ENCODE results near the gene ADTRP.
"Not testable (repeated sequence)": the region's sequence is repeated elsewhere in the genome, so short reads cannot be mapped to it uniquely, and the experiment has no call there.

ADTRP gene

DNA sequence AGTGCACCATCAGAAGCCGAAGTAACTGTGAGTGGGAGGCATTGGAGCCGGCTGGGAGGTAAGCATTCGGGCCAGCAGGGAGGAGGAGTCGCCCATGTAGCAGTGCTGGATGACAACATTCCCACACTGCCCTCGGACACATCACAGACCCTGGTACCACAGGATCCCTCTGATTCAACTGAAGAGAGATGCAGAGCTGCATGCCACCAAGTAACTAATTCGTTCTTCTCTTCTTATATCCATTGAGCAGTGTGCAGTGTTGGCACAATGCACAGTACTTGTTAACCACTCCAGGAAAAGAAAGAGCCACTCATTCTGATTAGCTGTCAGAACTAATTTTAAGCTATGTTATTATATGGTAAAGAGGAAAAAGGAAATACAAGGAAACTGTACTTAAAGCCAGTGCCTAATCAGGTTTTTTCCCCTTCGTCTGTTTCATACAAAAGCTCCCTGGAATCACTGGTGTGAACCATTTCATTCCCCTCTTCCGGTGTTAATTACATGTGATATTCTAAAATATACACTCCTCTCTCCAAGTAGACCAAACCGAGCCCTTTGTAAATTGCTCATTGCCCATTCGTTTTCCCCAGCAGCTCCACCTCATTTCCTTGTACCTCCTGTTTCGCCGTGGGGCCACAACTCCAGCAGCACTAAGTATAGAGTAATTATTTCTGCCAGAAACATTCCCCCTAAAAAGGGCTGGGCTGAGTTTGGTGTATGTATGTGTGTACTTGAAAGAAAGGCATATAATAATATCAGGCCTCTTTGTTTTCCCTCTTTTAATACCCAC lies 32.4 kb upstream of the ADTRP start:
- Mint-ChIP-seq H3K4me1 (ENCODE audit: low read depth in 2 of 2) (no peaks in the 10 kb centered on the region), H3K27me3 (peaks cover 19 to 47% of the 10 kb centered on the region in 2 donors), H3K36me3 (ENCODE audit: insufficient read depth) (no peaks in the 10 kb centered on the region), H3K9me3 (no peaks in the 10 kb centered on the region), H3K4me3 (no peak overlapping the region), H3K27ac (no peak overlapping the region)
- no peak for ATAC-seq (replicated peaks)
- DNase-seq = no peak

DNA sequence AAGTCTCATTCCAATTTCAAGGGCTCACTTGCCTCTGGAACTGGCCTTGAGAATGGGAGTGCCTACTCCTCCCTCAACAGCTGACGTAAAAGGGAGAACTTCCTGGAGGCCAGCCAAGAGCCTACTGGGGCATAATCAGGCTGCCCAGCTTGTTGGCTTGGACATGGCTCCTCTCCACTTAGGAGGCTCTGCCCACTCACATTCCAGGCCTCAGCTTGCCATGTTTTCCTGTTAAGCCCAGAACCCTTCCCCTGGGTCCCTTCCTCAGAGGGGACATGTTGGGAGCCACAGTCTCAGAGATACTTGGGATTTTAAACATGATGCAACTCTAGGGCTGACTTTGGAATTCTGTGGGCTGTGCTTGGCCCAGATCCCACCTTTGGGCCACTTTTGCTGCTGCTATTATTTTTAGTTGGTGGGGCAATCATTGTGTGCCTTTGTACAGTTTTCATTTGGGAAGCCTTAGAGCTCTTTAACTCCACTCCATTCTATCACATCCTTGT lies 31.5 kb upstream of the ADTRP start:
- no peak for ATAC-seq (replicated peaks)
- no peak overlapping the region for H3K4me3 Mint-ChIP-seq
- H3K4me1 Mint-ChIP-seq (ENCODE audit: low read depth in 2 of 2) = no peaks in the 10 kb centered on the region
- peaks cover 27 to 56% of the 10 kb centered on the region in 2 donors for H3K27me3 Mint-ChIP-seq
- H3K9me3 Mint-ChIP-seq = no peaks in the 10 kb centered on the region
- H3K27ac Mint-ChIP-seq = no peak overlapping the region
- DNase-seq = no peak
- no peaks in the 10 kb centered on the region for H3K36me3 Mint-ChIP-seq (ENCODE audit: insufficient read depth)

DNA sequence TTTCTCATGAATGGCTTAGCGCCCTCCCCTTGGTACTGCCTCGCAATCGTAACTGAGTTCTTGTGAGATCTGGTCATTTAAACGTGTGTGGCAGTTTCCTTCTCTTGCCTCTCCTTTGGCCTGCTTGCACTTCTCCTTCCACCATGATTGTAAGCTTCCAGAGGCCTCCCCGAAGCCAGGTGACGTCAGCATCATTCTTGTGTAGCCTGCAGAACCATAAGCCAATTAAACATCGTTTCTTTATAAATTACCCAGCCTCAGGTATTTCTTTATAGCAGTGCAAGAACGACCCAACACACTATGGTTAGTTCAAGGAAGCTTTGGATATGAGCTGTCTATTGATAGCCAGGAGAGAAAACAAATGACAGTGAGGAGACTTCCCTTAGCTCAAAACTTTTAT lies 29.5 kb upstream of the ADTRP start:
- no peak overlapping the region for H3K4me3 Mint-ChIP-seq
- H3K36me3 Mint-ChIP-seq (ENCODE audit: insufficient read depth) = no peaks in the 10 kb centered on the region
- H3K27me3 Mint-ChIP-seq = peaks cover 35 to 52% of the 10 kb centered on the region in 2 donors
- no peaks in the 10 kb centered on the region for H3K9me3 Mint-ChIP-seq
- ATAC-seq (replicated peaks) (no peak), DNase-seq (no peak)
- H3K4me1 Mint-ChIP-seq (ENCODE audit: low read depth in 2 of 2) = no peaks in the 10 kb centered on the region
- no peak overlapping the region for H3K27ac Mint-ChIP-seq

DNA sequence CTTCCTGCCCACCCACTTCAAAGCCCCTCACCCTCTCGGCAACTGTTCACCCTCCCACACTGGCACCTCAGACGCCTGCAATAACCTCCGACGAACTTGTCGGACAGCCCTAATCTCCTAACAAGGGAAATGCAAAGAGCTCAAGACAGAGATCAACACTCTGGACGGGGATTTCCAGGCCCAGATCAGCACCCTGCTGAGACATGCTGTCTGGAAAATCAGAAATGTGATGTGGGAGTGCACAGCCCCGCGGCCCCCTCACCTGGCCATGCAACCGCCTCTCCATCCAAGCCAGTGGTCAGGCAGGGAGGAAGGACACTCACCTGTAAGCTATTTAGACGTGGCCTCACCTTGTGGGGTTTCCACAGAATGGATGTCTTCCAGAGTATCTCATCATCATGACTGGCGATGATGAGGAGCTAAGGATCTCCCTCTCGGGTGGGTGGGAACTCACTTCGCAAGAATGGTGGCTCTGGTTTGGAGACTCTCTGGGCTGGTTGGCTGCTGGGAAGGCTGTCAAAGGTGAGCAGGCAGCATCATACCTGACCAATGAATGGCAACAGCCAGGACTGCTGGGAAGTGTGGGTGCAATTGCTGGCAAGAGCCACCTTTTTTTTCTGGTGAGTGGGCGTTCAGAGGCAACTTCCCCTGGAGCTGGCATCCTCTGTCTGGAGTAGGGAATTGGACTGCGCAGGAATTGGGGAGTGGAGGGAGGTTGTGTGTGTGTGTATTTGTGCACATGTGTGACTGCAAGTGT lies 28.1 kb upstream of the ADTRP start:
- Mint-ChIP-seq H3K27ac (no peak overlapping the region), H3K4me3 (no peak overlapping the region), H3K9me3 (no peaks in the 10 kb centered on the region), H3K4me1 (ENCODE audit: low read depth in 2 of 2) (no peaks in the 10 kb centered on the region), H3K36me3 (ENCODE audit: insufficient read depth) (no peaks in the 10 kb centered on the region), H3K27me3 (peaks cover 35 to 52% of the 10 kb centered on the region in 2 donors)
- ATAC-seq (replicated peaks) (no peak), DNase-seq (no peak)

DNA sequence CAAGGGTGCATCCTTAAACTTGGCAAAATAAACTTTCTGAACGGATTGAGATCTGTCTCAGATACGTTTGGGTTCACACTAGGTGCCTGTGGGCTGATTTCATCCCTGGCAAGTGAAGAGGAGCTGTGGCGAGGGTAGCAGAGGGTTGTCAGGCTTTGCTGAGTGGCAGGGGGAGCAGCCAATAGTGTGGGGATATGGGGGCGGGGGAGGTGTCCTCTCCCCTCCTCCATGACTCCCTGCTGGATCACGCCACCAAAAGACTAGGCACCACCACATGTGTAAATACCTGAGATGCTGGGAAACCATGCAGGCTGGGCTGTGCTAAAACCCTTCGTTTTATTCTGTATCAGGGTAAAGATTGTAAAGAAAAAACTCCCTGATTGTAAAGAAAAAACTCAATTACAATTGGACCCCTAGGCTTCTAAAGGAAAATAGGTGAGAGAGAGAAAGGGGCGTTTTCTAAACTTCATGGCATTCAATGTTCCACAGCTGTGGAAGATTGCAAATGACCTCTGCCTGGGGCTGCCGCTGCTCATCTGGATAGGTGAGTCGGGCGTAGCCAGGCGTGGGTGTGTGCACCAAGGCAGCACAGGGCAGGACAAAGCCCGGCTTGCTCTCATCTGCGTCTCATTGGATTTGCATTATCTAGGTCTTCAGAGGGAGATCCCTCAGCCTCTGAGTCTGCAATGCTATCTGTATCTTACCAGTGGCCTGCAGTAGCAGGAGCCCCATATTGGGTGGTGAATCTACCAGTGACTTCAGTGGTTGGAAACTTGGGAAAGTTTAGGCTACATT lies 26.9 kb upstream of the ADTRP start:
- no peak overlapping the region for H3K27ac Mint-ChIP-seq
- no peaks in the 10 kb centered on the region for H3K9me3 Mint-ChIP-seq
- no peaks in the 10 kb centered on the region for H3K4me1 Mint-ChIP-seq (ENCODE audit: low read depth in 2 of 2)
- DNase-seq = no peak
- ATAC-seq (replicated peaks) = no peak
- no peak overlapping the region for H3K4me3 Mint-ChIP-seq
- no peaks in the 10 kb centered on the region for H3K36me3 Mint-ChIP-seq (ENCODE audit: insufficient read depth)
- H3K27me3 Mint-ChIP-seq = peaks cover 35 to 52% of the 10 kb centered on the region in 2 donors

DNA sequence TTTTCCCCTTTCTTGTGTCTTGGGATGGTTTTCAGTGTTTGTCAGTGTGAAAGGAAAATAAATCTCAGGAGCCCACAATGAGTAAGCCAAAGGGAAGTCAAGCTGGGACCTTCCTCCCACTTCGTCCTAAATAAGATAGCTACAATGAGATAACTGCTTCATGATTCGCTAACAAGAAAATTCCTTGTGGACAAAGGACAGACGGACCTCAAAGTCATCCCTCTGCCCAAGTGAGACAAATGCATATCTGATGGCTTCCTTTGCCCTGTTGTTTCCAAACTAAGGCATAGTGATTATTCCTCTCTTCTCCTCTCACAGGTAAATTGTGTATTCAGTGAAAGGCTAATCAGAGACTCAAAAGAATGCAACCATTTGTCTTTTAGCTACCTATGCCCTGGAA lies 26.1 kb upstream of the ADTRP start:
- Mint-ChIP-seq H3K9me3 (no peaks in the 10 kb centered on the region), H3K4me1 (ENCODE audit: low read depth in 2 of 2) (no peaks in the 10 kb centered on the region), H3K27ac (no peak overlapping the region), H3K36me3 (ENCODE audit: insufficient read depth) (no peaks in the 10 kb centered on the region), H3K27me3 (peaks cover 35 to 52% of the 10 kb centered on the region in 2 donors), H3K4me3 (no peak overlapping the region)
- ATAC-seq (replicated peaks) (no peak), DNase-seq (no peak)

DNA sequence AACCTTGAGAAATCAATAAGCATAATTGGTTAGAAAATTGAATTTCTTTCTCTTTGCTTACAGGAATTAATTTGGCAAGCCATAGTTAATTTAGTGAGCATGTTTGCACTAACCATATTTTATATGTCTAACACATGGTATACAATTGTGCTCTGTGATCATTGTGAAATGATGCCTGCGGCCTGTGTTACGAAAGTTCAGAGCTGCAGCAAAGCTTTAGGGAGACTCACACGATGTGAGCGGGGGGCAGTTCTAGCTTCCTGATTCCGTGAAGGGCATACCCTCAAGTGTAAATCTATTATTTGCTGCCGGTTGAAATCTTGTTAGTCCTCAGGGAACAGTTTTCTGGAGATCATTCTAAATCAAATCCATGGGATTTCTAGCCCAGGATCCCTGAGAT lies 25.5 kb upstream of the ADTRP start:
- no peak overlapping the region for H3K27ac Mint-ChIP-seq

DNA sequence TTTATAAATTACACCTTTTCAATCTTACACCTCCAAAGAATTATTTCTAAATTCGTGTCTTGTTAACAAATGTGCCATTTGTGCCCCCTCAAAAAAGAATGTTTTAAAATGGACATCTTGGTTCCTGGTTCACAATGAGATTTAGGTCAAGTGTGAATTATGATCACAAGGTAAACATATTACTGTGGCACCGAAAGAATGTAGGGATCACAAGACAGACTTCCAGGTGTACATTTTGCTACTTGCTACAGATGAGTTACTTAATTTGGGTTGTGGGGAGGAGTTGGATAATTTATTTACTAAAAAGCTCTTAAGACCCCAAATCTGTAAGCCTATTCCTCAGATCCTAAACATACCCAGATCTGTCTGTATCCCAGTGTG lies 25.0 kb upstream of the ADTRP start:
- Mint-ChIP-seq H3K36me3 (ENCODE audit: insufficient read depth) (no peaks in the 10 kb centered on the region), H3K9me3 (no peaks in the 10 kb centered on the region), H3K27me3 (peaks cover 35 to 45% of the 10 kb centered on the region in 2 donors), H3K4me1 (ENCODE audit: low read depth in 2 of 2) (no peaks in the 10 kb centered on the region), H3K27ac (no peak overlapping the region), H3K4me3 (no peak overlapping the region)
- no peak for ATAC-seq (replicated peaks)
- DNase-seq = no peak

More for the DNA sequence above, 25.5 kb upstream of the ADTRP start:
- ATAC-seq (replicated peaks) (no peak), DNase-seq (no peak)
- H3K9me3 Mint-ChIP-seq = no peaks in the 10 kb centered on the region
- H3K36me3 Mint-ChIP-seq (ENCODE audit: insufficient read depth) = no peaks in the 10 kb centered on the region
- H3K4me1 Mint-ChIP-seq (ENCODE audit: low read depth in 2 of 2) = no peaks in the 10 kb centered on the region
- no peak overlapping the region for H3K4me3 Mint-ChIP-seq
- peaks cover 35 to 50% of the 10 kb centered on the region in 2 donors for H3K27me3 Mint-ChIP-seq

DNA sequence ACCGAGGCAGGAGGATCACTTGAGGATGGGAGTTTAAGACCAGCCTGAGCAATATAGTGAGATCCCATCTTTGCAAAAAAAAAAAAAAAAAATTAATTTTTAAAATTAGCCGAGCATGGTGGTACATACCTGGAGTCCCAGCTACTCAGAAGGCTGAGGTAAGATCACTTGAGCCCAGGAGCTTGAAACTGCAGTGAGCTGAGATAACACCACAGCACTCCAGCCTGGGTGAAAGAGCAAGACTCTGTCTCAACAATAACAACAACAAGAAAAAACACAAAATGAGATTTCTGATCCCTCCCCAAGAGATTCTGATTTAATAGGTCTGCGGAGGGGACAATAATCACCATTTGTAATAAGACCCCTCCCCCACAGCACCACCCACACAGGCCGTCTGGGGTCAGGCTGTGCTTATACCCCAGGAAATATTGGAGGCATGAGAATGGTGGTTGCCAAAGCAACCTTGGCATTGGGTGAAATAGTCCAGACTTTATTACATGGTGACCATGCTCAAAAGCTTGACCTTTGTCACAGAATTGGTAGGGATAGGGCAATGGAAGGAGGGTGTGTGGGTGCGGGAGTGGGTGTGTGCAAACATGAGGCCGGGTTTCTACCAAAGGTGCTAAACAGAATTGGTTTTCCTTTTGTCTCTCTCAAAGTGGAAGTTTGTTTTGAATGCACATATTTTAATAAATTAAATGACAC lies 24.4 kb upstream of the ADTRP start:
- H3K27me3 Mint-ChIP-seq = peaks cover 38 to 45% of the 10 kb centered on the region in 2 donors
- DNase-seq (no peak), ATAC-seq (replicated peaks) (no peak)
- H3K36me3 Mint-ChIP-seq (ENCODE audit: insufficient read depth) = no peaks in the 10 kb centered on the region
- H3K9me3 Mint-ChIP-seq = no peaks in the 10 kb centered on the region
- H3K4me3 Mint-ChIP-seq = no peak overlapping the region
- no peaks in the 10 kb centered on the region for H3K4me1 Mint-ChIP-seq (ENCODE audit: low read depth in 2 of 2)
- no peak overlapping the region for H3K27ac Mint-ChIP-seq

DNA sequence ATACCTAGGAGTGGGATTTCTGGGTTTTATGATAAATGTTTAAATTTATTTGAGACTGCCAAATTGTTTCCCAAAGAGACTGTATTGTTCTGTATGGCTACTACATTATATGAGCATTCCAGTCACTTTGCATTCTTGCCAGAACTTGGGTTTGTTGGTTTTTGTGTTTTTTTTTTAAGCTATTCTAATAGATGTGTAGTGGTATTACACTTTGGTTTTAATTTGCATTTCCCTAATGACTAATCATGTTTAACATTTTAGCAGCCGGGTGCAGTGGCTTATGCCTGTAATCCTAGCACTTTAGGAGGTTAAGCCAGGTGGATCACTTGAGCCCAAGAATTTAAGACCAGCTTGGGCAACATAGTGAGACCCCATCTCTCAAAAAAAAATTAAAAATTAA lies 21.9 kb upstream of the ADTRP start:
- H3K9me3 Mint-ChIP-seq; ATAC-seq (replicated peaks); H3K4me3 Mint-ChIP-seq: not testable (repeated sequence)

DNA sequence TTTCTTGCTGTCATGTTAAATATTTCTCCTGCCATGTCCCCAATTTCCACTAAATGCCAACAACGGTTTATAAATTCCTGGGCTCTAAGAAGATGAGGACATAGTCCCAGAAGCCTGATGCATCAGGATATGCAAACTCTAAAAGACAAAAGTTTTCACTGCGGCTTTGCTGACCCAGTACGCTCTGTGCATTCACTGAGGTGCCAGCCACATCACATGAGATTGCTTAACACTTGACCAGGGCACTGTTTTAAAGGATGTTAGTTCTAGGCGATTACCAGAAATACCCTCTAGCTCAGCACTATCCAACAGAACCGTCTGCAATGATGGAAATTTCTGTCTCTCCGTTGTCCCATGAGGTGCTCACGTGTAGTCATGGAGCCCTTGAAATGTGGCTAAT lies 19.9 kb upstream of the ADTRP start:
- H3K27ac Mint-ChIP-seq = no peak overlapping the region
- H3K36me3 Mint-ChIP-seq (ENCODE audit: insufficient read depth) = no peaks in the 10 kb centered on the region
- H3K27me3 Mint-ChIP-seq = peaks cover 6 to 7% of the 10 kb centered on the region in 2 donors
- ATAC-seq (replicated peaks) = peak; percentile 83
- H3K9me3 Mint-ChIP-seq = no peaks in the 10 kb centered on the region
- no peaks in the 10 kb centered on the region for H3K4me1 Mint-ChIP-seq (ENCODE audit: low read depth in 2 of 2)
- no peak overlapping the region for H3K4me3 Mint-ChIP-seq
- DNase-seq = no peak

More for the DNA sequence above, 21.9 kb upstream of the ADTRP start:
- not testable (repeated sequence) for H3K36me3 Mint-ChIP-seq (ENCODE audit: insufficient read depth); H3K4me1 Mint-ChIP-seq (ENCODE audit: low read depth in 2 of 2); DNase-seq; H3K27ac Mint-ChIP-seq
- peaks cover 19 to 21% of the 10 kb centered on the region in 2 donors for H3K27me3 Mint-ChIP-seq

DNA sequence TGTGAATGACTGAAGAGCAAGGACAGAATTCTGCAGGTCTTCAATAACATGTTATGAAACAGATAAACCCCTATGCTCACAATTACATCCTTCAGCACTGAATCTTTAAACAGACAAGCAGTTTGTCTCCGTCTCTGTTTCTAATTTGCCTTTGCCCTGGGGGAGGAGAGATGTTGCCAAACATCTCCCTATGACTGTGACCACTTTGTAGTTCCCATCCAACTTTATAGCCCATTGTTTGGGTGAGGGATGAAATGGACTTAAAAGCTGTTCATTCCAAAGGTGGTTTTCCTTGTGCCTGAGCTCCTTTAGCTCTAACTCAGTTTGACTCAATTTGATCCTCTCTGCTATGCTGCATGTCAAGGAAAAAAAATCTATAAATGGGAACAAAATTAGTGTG lies 19.5 kb upstream of the ADTRP start:
- H3K36me3 Mint-ChIP-seq (ENCODE audit: insufficient read depth) = no peaks in the 10 kb centered on the region
- ATAC-seq (replicated peaks) (no peak), DNase-seq (no peak)
- H3K4me3 Mint-ChIP-seq = no peak overlapping the region
- no peaks in the 10 kb centered on the region for H3K4me1 Mint-ChIP-seq (ENCODE audit: low read depth in 2 of 2)
- no peak overlapping the region for H3K27ac Mint-ChIP-seq
- peaks cover 6 to 7% of the 10 kb centered on the region in 2 donors for H3K27me3 Mint-ChIP-seq
- no peaks in the 10 kb centered on the region for H3K9me3 Mint-ChIP-seq

DNA sequence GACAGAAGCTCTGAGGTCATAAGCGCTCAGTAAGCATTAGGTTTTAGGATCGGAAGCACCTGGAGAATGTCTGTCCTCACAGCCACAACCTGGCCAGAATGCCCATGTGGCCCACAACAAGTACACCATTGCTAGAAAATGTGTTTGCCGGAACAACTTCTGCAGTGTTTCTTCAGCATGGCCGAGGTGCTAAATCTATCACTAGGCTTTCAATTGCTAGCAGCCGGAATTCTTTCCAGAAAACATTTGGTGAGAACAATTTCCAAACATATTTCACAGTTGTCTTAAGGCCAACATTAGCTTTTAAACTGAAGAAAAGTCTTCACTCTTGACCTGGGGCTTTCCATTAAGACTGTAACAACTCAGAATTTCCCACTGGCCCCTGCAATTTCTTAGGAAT lies 18.2 kb upstream of the ADTRP start:
- DNase-seq (no peak), ATAC-seq (replicated peaks) (no peak)
- Mint-ChIP-seq H3K36me3 (ENCODE audit: insufficient read depth) (no peaks in the 10 kb centered on the region), H3K9me3 (no peaks in the 10 kb centered on the region), H3K4me1 (ENCODE audit: low read depth in 2 of 2) (no peaks in the 10 kb centered on the region), H3K27ac (no peak overlapping the region), H3K27me3 (peaks cover 6 to 7% of the 10 kb centered on the region in 2 donors), H3K4me3 (no peak overlapping the region)

Data from effector memory CD8-positive, alpha-beta T cell (primary cell).